Thymus (tissue), 14 donors: ENCODE results near the gene GNAL. TPM values are rescaled to one million over a fixed set of nuclear protein-coding genes. Genes with fewer than 3 reads are reported as not detected.
"Not testable (repeated sequence)": the region's sequence is repeated elsewhere in the genome, so short reads cannot be mapped to it uniquely, and the experiment has no call there.

Experiments used
- DNase-seq, 9 donors: peaks; one replicate each; pipeline ENCODE4 v3.0.0-alpha.2; 2013; ENCODE audit warnings: low spot score in 9 of 9, low read depth in 6 of 9, missing footprints in 1 of 9
- H3K27ac ChIP-seq, 2 donors: one replicate each; pipeline ENCODE4 v1.5.1; 2013; ENCODE audit warnings: control low read depth in 1 of 2, low read depth in 1 of 2, low read length in 1 of 2, mild to moderate bottlenecking in 1 of 2, moderate library complexity in 1 of 2
- H3K27me3 ChIP-seq, 2 donors: one replicate each; pipeline ENCODE4 v1.5.1; 2013; ENCODE audit warnings: low read length in 1 of 2; ENCODE audit not compliant: control insufficient read depth in 2 of 2, insufficient read depth in 1 of 2
- H3K36me3 ChIP-seq, 2 donors: one replicate each; pipeline ENCODE4 v1.5.1; 2013; ENCODE audit warnings: low read length in 1 of 2, mild to moderate bottlenecking in 1 of 2, moderate library complexity in 1 of 2; ENCODE audit not compliant: control insufficient read depth in 2 of 2, insufficient read depth in 2 of 2
- H3K4me1 ChIP-seq, 2 donors: one replicate each; pipeline ENCODE4 v1.5.1; 2013; ENCODE audit warnings: low read length in 2 of 2; ENCODE audit not compliant: control insufficient read depth in 2 of 2, insufficient read depth in 2 of 2
- H3K4me3 ChIP-seq, 2 donors: one replicate each; pipeline ENCODE4 v1.5.1; 2013; ENCODE audit warnings: low read length in 2 of 2, control low read depth in 1 of 2, mild to moderate bottlenecking in 1 of 2
- H3K9me3 ChIP-seq, 2 donors: one replicate each; pipeline ENCODE4 v1.5.1; 2013; ENCODE audit warnings: low read length in 1 of 2, mild to moderate bottlenecking in 1 of 2; ENCODE audit not compliant: control insufficient read depth in 2 of 2, insufficient read depth in 1 of 2
- WGBS: extraction: QIAGEN DNeasy Blood & Tissue Kit; methylation state at CpG from one replicate; pipeline ENCODE4 v1.1.7; 2013; 5-methylcytosine and 5-hydroxymethylcytosine counted together
- long read RNA-seq, 10 donors: transcript quantifications; one replicate each; lab custom pipeline, GENCODE V29; 2026
- polyA plus RNA-seq: library from polyadenylated mRNA; stranded (reverse); fragments of 200-250 nt; gene quantifications from one replicate; pipeline ENCODE4 v1.2.3, GENCODE V29; 2013
- total RNA-seq: library from RNA; stranded (reverse); fragments of 120-200 nt; gene quantifications from one replicate; pipeline ENCODE4 v1.2.4, GENCODE V29; 2013
- donor health status: healthy.

GNAL gene
- 1.7 TPM for total RNA-seq
- 7.5 TPM for polyA plus RNA-seq
- long read RNA-seq, donor 1, result 0 reads
- long read RNA-seq, donor 2, result 0 reads
- long read RNA-seq, donor 3, partial matches to known transcripts, result 13 of 13 reads
- long read RNA-seq, donor 3, other reads (novel, unspliced or antisense), result 0 of 13 reads
- long read RNA-seq, donor 4, result 0 reads
- long read RNA-seq, donor 5, partial matches to known transcripts, result 6 of 7 reads
- long read RNA-seq, donor 5, other reads (novel, unspliced or antisense), result 0 of 7 reads
- long read RNA-seq, donor 6, result 0 reads
- long read RNA-seq, donor 7, partial matches to known transcripts, result 6 of 6 reads
- long read RNA-seq, donor 7, other reads (novel, unspliced or antisense), result 0 of 6 reads
- long read RNA-seq, donor 8, result 0 reads
- long read RNA-seq, donor 9, result 0 reads
- long read RNA-seq, donor 10, result 0 reads

GRCh38 chr18:11688972-11689668, at the start of gene GNAL:
GNAL (plus strand) TSS chr18:11689264; CDS start chr18:11689564, 300 bp downstream.
- Histone ChIP-seq H3K9me3 (no peaks in the 10 kb centered on the region), H3K4me3 (peak within 1 kb of the TSS; percentile 32 to 47), H3K27ac (peak within 1 kb of the TSS in 1 of 2 donors; percentile 36), H3K36me3 (no peaks in the 10 kb centered on the region), H3K4me1 (peaks cover 11 to 14% of the 10 kb centered on the region in 2 donors), H3K27me3 (peaks cover 18 to 55% of the 10 kb centered on the region in 2 donors)
- peak; percentile 42 to 87 (median 60) for DNase-seq
- WGBS, result 1% methylated on average over 77 of the region's 77 CpGs

GRCh38 chr18:11647310-11647709, 41.8 kb upstream of the GNAL start:
- not testable (repeated sequence) for DNase-seq, H3K4me3 ChIP-seq, H3K4me1 ChIP-seq, H3K9me3 ChIP-seq, H3K27me3 ChIP-seq, H3K36me3 ChIP-seq, H3K27ac ChIP-seq
- WGBS, result 96% methylated on average over 23 of the region's 23 CpGs

- H3K27ac ChIP-seq, H3K27me3 ChIP-seq, H3K36me3 ChIP-seq, H3K4me1 ChIP-seq, H3K4me3 ChIP-seq, H3K9me3 ChIP-seq, DNase-seq: not testable (repeated sequence)
- 98% methylated on average over 26 of the region's 26 CpGs for WGBS
These were observed 41.3 kb upstream of the GNAL start for GRCh38 chr18:11647804-11648203.

GRCh38 chr18:11649839-11650238, 39.2 kb upstream of the GNAL start:
- DNase-seq, result no peak
- H3K9me3 ChIP-seq, result peaks cover 0 to 9% of the 10 kb centered on the region in 2 donors
- H3K27me3 ChIP-seq, result peaks cover 2 to 16% of the 10 kb centered on the region in 2 donors
- WGBS, result 87% methylated on average over 4 of the region's 4 CpGs
- H3K4me3 ChIP-seq, result no peak overlapping the region
- H3K27ac ChIP-seq, result no peak overlapping the region
- peaks cover 0 to under 1% of the 10 kb centered on the region in 2 donors for H3K4me1 ChIP-seq
- H3K36me3 ChIP-seq, result no peaks in the 10 kb centered on the region

- peaks cover 0 to 9% of the 10 kb centered on the region in 2 donors for H3K9me3 ChIP-seq
- no peak overlapping the region for H3K27ac ChIP-seq
- peaks cover 2 to 23% of the 10 kb centered on the region in 2 donors for H3K27me3 ChIP-seq
- H3K36me3 ChIP-seq, result no peaks in the 10 kb centered on the region
- no peak for DNase-seq
- H3K4me3 ChIP-seq, result no peak overlapping the region
- H3K4me1 ChIP-seq, result peaks cover 0 to 5% of the 10 kb centered on the region in 2 donors
- WGBS, result 84% methylated on average over 3 of the region's 3 CpGs
These were observed 37.2 kb upstream of the GNAL start for GRCh38 chr18:11651899-11652298.

- Histone ChIP-seq H3K4me1 (peaks cover 0 to 5% of the 10 kb centered on the region in 2 donors), H3K36me3 (no peaks in the 10 kb centered on the region), H3K9me3 (no peaks in the 10 kb centered on the region), H3K4me3 (no peak overlapping the region), H3K27ac (no peak overlapping the region), H3K27me3 (peaks cover 2 to 29% of the 10 kb centered on the region in 2 donors)
- DNase-seq, result no peak
- WGBS, result 96% methylated on average over 10 of the region's 10 CpGs
These were observed 35.5 kb upstream of the GNAL start for GRCh38 chr18:11653521-11653920.

- no peaks in the 10 kb centered on the region for H3K9me3 ChIP-seq
- no peak overlapping the region for H3K27ac ChIP-seq
- 43% methylated on average over 32 of the region's 32 CpGs for WGBS
- H3K4me3 ChIP-seq, result no peak overlapping the region
- H3K36me3 ChIP-seq, result no peaks in the 10 kb centered on the region
- H3K4me1 ChIP-seq, result peaks cover 0 to 5% of the 10 kb centered on the region in 2 donors
- peaks cover 2 to 29% of the 10 kb centered on the region in 2 donors for H3K27me3 ChIP-seq
- DNase-seq, result peak in 8 of 9 donors; percentile 3 to 50 (median 15)
These were observed 34.1 kb upstream of the GNAL start for GRCh38 chr18:11654736-11655605.

- no peaks in the 10 kb centered on the region for H3K36me3 ChIP-seq
- no peak overlapping the region for H3K27ac ChIP-seq
- peaks cover 2 to 29% of the 10 kb centered on the region in 2 donors for H3K27me3 ChIP-seq
- H3K4me1 ChIP-seq, result peaks cover 0 to 5% of the 10 kb centered on the region in 2 donors
- H3K9me3 ChIP-seq, result no peaks in the 10 kb centered on the region
- 11% methylated on average over 5 of the region's 5 CpGs for WGBS
- H3K4me3 ChIP-seq, result no peak overlapping the region
- no peak for DNase-seq
These were observed 33.5 kb upstream of the GNAL start for GRCh38 chr18:11655606-11655932.
